ENCODE measurements around the gene KRT33A.

KRT33A gene

GRCh38 chr17:41308918-41309359 is 41.7 kb downstream of the KRT33A start, which contains the start of gene KRTAP16-1:
Gene KRTAP16-1 (minus strand): TSS chr17:41309309. CDS start chr17:41309253, 56 bp downstream.
- no peaks in the 10 kb centered on the region for H3K4me1 ChIP-seq (ENCODE audit: insufficient read depth, low read length)
- H3K9me3 ChIP-seq (ENCODE audit: control insufficient read depth, insufficient read depth, low read length), result no peaks in the 10 kb centered on the region
- H3K36me3 ChIP-seq (ENCODE audit: insufficient read depth, low read length), result no peaks in the 10 kb centered on the region
- H3K9ac ChIP-seq (ENCODE audit: low read depth, low read length), result no peak within 1 kb of the TSS

DNA sequence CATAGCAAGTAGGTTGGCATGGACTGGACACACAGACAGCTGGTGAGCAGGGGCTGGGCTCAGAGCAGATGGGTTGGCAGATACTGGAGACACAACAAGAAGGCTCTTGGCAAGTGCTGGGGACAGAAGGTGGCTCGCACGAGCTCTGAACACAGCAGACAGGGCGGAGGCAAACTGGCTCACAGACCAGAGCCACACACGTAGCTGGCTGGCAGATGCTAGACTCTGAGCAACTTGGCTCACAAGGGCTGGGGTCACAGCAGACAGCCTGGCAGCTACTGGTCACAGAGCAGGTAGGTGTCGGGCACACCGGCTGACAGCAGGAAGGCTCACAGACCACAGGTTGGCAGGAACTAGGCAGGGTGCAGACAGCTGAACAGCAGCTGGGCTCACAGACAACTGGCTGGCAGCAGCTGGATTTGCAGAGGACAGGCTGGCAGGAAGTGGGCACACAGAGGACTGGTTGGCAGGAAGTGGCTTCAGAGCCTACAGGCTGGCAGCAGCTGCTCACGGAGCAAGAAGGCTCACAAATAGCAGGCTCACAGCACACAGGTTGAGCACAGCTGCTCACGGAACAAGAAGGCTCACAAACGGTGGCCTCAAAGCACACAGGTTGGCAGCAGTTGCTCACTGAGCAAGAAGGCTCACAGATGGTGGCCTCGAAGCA is 42.2 kb downstream of the KRT33A start:
- no peak overlapping the region for H3K9ac ChIP-seq (ENCODE audit: low read depth, low read length)
- H3K36me3 ChIP-seq (ENCODE audit: insufficient read depth, low read length), result no peaks in the 10 kb centered on the region
- H3K4me1 ChIP-seq (ENCODE audit: insufficient read depth, low read length), result no peaks in the 10 kb centered on the region
- no peaks in the 10 kb centered on the region for H3K9me3 ChIP-seq (ENCODE audit: control insufficient read depth, insufficient read depth, low read length)

- Histone ChIP-seq H3K4me1 (ENCODE audit: insufficient read depth, low read length) (no peaks in the 10 kb centered on the region), H3K36me3 (ENCODE audit: insufficient read depth, low read length) (no peaks in the 10 kb centered on the region), H3K9me3 (ENCODE audit: control insufficient read depth, insufficient read depth, low read length) (no peaks in the 10 kb centered on the region), H3K9ac (ENCODE audit: low read depth, low read length) (no peak overlapping the region)
Measured at GRCh38 chr17:41307647-41308046, 43.0 kb downstream of the KRT33A start.

GRCh38 chr17:41304091-41304490 is 46.5 kb downstream of the KRT33A start:
- Histone ChIP-seq H3K36me3 (ENCODE audit: insufficient read depth, low read length) (no peaks in the 10 kb centered on the region), H3K4me1 (ENCODE audit: insufficient read depth, low read length) (no peaks in the 10 kb centered on the region), H3K9me3 (ENCODE audit: control insufficient read depth, insufficient read depth, low read length) (no peaks in the 10 kb centered on the region), H3K9ac (ENCODE audit: low read depth, low read length) (no peak overlapping the region)

DNA sequence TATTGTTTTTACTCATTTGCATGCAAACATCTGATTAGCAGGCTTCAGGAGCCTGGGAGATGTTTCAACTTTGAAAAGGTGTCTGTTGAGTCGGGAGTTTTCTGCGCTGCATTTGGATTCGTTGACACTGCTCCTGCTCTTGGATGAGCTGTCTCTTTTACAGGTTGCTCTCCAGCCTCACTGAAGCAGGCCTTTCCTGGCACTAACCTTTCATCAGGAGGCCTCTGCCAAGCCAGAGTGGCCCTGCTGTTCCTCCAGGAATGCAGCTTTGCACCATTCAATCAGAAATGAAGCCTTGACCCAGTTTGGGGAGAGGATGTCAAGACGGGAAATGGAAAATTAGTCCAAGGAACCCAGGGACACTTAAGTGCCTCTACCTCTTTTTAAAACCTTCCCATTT is 47.6 kb downstream of the KRT33A start:
- H3K4me1 ChIP-seq (ENCODE audit: insufficient read depth, low read length), result no peaks in the 10 kb centered on the region
- H3K36me3 ChIP-seq (ENCODE audit: insufficient read depth, low read length), result no peaks in the 10 kb centered on the region
- H3K9me3 ChIP-seq (ENCODE audit: control insufficient read depth, insufficient read depth, low read length), result no peaks in the 10 kb centered on the region
- H3K9ac ChIP-seq (ENCODE audit: low read depth, low read length), result no peak overlapping the region

GRCh38 chr17:41301916-41302901 is 48.4 kb downstream of the KRT33A start, which contains the start of gene KRTAP29-1:
Gene KRTAP29-1 (minus strand): TSS chr17:41302851. CDS start chr17:41302851, 0 bp downstream.
- no peak within 1 kb of the TSS for H3K9ac ChIP-seq (ENCODE audit: low read depth, low read length)

DNA sequence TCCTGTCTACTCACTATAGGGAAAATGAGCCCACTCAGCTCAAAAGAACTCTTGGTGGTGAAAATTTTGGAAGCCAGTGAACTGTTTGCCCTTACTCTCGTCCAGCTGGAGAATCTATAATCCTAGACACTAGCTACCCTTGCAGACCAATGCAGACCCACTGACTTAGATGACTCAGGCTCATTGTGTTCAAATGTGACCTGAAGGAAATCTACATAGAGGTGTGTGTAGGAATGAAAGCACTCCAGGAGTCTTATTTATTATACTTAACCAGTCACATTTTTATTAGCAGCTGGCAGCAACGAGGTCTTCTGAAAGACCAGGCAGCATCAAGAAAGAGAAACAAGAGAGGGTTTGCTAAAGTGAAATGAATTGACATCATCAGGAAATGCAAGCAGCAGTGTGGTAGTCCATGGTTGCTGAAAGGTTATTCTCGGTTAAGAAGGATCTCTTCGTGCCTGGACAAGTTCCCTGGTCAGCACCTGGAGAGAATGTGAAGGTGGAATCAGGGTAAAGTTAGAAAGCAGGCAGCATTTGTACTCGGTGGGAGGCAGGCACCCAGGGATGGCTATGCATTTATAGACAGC is 49.3 kb downstream of the KRT33A start:
- no peak overlapping the region for H3K9ac ChIP-seq (ENCODE audit: low read depth, low read length)
- H3K4me1 ChIP-seq (ENCODE audit: insufficient read depth, low read length), result no peaks in the 10 kb centered on the region
- H3K36me3 ChIP-seq (ENCODE audit: insufficient read depth, low read length), result no peaks in the 10 kb centered on the region
- no peaks in the 10 kb centered on the region for H3K9me3 ChIP-seq (ENCODE audit: control insufficient read depth, insufficient read depth, low read length)

More at GRCh38 chr17:41301916-41302901, 48.4 kb downstream of the KRT33A start, which contains the start of gene KRTAP29-1:
- Histone ChIP-seq H3K4me1 (ENCODE audit: insufficient read depth, low read length) (no peaks in the 10 kb centered on the region), H3K36me3 (ENCODE audit: insufficient read depth, low read length) (no peaks in the 10 kb centered on the region), H3K9me3 (ENCODE audit: control insufficient read depth, insufficient read depth, low read length) (no peaks in the 10 kb centered on the region)

- H3K9ac ChIP-seq (ENCODE audit: low read depth, low read length), result no peak overlapping the region
- H3K4me1 ChIP-seq (ENCODE audit: insufficient read depth, low read length), result no peaks in the 10 kb centered on the region
- peaks cover 4% of the 10 kb centered on the region; the same call in 1 of the 2 replicates for H3K9me3 ChIP-seq (ENCODE audit: control insufficient read depth, insufficient read depth, low read length)
- H3K36me3 ChIP-seq (ENCODE audit: insufficient read depth, low read length), result no peaks in the 10 kb centered on the region
Measured at GRCh38 chr17:41298458-41299135, 52.0 kb downstream of the KRT33A start.

- Histone ChIP-seq H3K36me3 (ENCODE audit: insufficient read depth, low read length) (no peaks in the 10 kb centered on the region), H3K4me1 (ENCODE audit: insufficient read depth, low read length) (no peaks in the 10 kb centered on the region), H3K9ac (ENCODE audit: low read depth, low read length) (no peak overlapping the region), H3K9me3 (ENCODE audit: control insufficient read depth, insufficient read depth, low read length) (peaks cover 4% of the 10 kb centered on the region; the same call in 1 of the 2 replicates)
Measured at GRCh38 chr17:41296846-41297245, 53.8 kb downstream of the KRT33A start.
